ENCODE results near the gene SIRT7.

- no peak for TF ChIP-seq ZNF232 (CRISPR knock-in tag; IDR thresholded peaks at IDR 0.05)
- no peak for TF ChIP-seq NR2C2 (CRISPR knock-in tag; IDR thresholded peaks at IDR 0.05)
- TF ChIP-seq ERG (CRISPR knock-in tag; IDR thresholded peaks at IDR 0.05) = no peak
- TF ChIP-seq, protein P1, sequence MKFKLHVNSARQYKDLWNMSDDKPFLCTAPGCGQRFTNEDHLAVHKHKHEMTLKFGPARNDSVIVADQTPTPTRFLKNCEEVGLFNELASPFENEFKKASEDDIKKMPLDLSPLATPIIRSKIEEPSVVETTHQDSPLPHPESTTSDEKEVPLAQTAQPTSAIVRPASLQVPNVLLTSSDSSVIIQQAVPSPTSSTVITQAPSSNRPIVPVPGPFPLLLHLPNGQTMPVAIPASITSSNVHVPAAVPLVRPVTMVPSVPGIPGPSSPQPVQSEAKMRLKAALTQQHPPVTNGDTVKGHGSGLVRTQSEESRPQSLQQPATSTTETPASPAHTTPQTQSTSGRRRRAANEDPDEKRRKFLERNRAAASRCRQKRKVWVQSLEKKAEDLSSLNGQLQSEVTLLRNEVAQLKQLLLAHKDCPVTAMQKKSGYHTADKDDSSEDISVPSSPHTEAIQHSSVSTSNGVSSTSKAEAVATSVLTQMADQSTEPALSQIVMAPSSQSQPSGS (CRISPR knock-in tag; IDR thresholded peaks at IDR 0.05; ENCODE audit: borderline replicate concordance, low read depth) = no peak
- TF ChIP-seq SMAD3 (CRISPR knock-in tag; IDR thresholded peaks at IDR 0.05; ENCODE audit: borderline replicate concordance) = no peak
- TF ChIP-seq ZBTB21 (CRISPR knock-in tag; IDR thresholded peaks at IDR 0.05; ENCODE audit: borderline replicate concordance) = no peak
- no peak for TF ChIP-seq ZNF423 (CRISPR knock-in tag; IDR thresholded peaks at IDR 0.05)
These were observed 40.8 kb upstream of the SIRT7 start for GRCh38 chr17:81958633-81959342.
